Natural killer cell (primary cell): ENCODE measurements around the gene SH2D2A. TPM values are rescaled to one million over a fixed set of nuclear protein-coding genes. Genes with fewer than 3 reads are reported as not detected.

ENCODE experiments used
- ATAC-seq, 3 donors: fragments of 150-1000 bp in 2 of 3; fragments of 200-7000 bp in 1 of 3; cut with Tn5 transposase; 1 replicate in 1 of 3; 2 replicates in 2 of 3; pipeline ENCODE4 v1.10.0; 2021; ENCODE audit warnings: mild to moderate bottlenecking in 2 of 3, moderate library complexity in 2 of 3
- DNase-seq, 2 donors: peaks; one replicate each; pipeline versions ENCODE4 v3.0.0 to v3.0.0-alpha.2; 2013 to 2021; ENCODE audit warnings: mixed read lengths in 1 of 2
- H3K27ac ChIP-seq: one replicate; pipeline ENCODE4 v1.5.1; 2013; ENCODE audit warnings: mild to moderate bottlenecking, low read length
- H3K27me3 ChIP-seq: one replicate; pipeline ENCODE4 v1.6.1; 2013; ENCODE audit warnings: low read length; ENCODE audit not compliant: control insufficient read depth, insufficient read depth
- H3K36me3 ChIP-seq: one replicate; pipeline ENCODE4 v1.6.1; 2013; ENCODE audit warnings: low read length; ENCODE audit not compliant: control insufficient read depth, insufficient read depth
- H3K4me1 ChIP-seq: one replicate; pipeline ENCODE4 v1.6.1; 2013; ENCODE audit warnings: low read length; ENCODE audit not compliant: control insufficient read depth, insufficient read depth
- H3K4me3 ChIP-seq: one replicate; pipeline ENCODE4 v1.5.1; 2013; ENCODE audit warnings: low read length
- H3K9me3 ChIP-seq: one replicate; pipeline ENCODE4 v1.6.1; 2013; ENCODE audit warnings: low read length; ENCODE audit not compliant: control insufficient read depth, insufficient read depth
- H3K27ac Mint-ChIP-seq, 2 donors: one replicate each; pipeline ENCODE4 v1.8.0; 2022; ENCODE audit warnings: mild to moderate bottlenecking in 2 of 2, mixed read lengths in 2 of 2, moderate library complexity in 1 of 2
- H3K27me3 Mint-ChIP-seq, 2 donors: one replicate each; pipeline ENCODE4 v1.8.0; 2022; ENCODE audit warnings: low read depth in 2 of 2, mixed read lengths in 2 of 2
- H3K36me3 Mint-ChIP-seq: one replicate; pipeline ENCODE4 v1.8.0; 2022; ENCODE audit warnings: mixed read lengths
- H3K4me1 Mint-ChIP-seq, 2 donors: one replicate each; pipeline ENCODE4 v1.8.0; 2022; ENCODE audit warnings: mixed read lengths in 2 of 2
- H3K4me3 Mint-ChIP-seq: one replicate; pipeline ENCODE4 v1.8.0; 2022; ENCODE audit warnings: mild to moderate bottlenecking, moderate library complexity, mixed read lengths
- H3K9me3 Mint-ChIP-seq, 2 donors: one replicate each; pipeline ENCODE4 v1.8.0; 2022; ENCODE audit warnings: mixed read lengths in 2 of 2
- WGBS: methylation state at CpG from one replicate; pipeline ENCODE4 v1.1.7; 2013; ENCODE audit warnings: missing lambda C conversion rate; ENCODE audit not compliant: insufficient coverage; 5-methylcytosine and 5-hydroxymethylcytosine counted together
- intact Hi-C: fragments of 100-400 bp; cut with micrococcal nuclease; formaldehyde crosslinking; loops from one replicate; pipeline ENCODE4 v1.14.2; 2022
- total RNA-seq, 4 donors: library from RNA; stranded (reverse); fragments of 120-200 nt in 1 of 4; gene quantifications; one replicate each; pipeline versions ENCODE4 v1.2.3 to v1.2.4, GENCODE V29; 2013 to 2022
- TF ChIP-seq, protein P1 (sequence below): fragments of 200-600 bp; IDR thresholded peaks from one replicate; pipeline ENCODE4 v1.8.0; 2022; ENCODE audit warnings: antibody characterized with exemption

The SH2D2A gene
- total RNA-seq, 3 donors from 2014 or later (not counting 1 experiment from before 2014, with no cell fraction given): 155 to 324 (median 312) TPM

DNA sequence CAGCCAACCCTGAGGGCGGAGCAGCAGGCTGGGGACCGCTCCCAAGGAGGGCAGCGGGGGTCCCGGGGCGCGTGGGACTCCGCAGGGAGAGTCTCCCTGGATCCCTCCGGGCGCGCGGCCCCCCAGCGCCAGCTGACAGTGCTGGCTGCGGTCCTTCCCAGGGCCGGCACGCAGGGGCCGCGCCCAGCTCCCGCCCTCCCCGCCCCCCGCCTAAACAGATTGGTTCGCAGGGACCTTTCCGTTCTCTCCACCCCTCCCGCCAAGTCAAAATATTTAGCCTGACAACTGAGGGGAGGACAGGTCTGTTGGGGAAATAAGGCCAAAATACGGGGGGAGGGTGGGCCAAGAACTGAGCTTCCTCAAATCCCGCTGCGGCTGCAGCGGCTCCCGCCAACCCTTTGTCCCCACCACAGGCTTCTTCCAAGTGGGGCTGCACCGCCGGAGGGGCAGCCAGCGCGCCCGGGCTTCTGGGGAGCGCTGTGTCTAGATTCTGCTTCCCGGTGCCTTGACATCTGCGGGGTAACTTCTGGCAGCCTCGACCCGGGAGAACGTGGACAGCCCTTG, 42.4 kb upstream of the SH2D2A start, which contains the start of gene INSRR:
Gene INSRR, minus strand, starts transcription at position 159 of the 564 bp plus-strand sequence. CDS start 496 bp downstream, outside the sequence.
- 13% methylated on average over 34 of the region's 39 CpGs for WGBS
- Histone ChIP-seq H3K9me3 (no peaks in the 10 kb centered on the region), H3K27me3 (peaks cover 39% of the 10 kb centered on the region), H3K27ac (no peak within 1 kb of the TSS), H3K36me3 (no peaks in the 10 kb centered on the region), H3K4me1 (peaks cover 25% of the 10 kb centered on the region), H3K4me3 (peak within 1 kb of the TSS; percentile 8)
- TF ChIP-seq, protein P1, sequence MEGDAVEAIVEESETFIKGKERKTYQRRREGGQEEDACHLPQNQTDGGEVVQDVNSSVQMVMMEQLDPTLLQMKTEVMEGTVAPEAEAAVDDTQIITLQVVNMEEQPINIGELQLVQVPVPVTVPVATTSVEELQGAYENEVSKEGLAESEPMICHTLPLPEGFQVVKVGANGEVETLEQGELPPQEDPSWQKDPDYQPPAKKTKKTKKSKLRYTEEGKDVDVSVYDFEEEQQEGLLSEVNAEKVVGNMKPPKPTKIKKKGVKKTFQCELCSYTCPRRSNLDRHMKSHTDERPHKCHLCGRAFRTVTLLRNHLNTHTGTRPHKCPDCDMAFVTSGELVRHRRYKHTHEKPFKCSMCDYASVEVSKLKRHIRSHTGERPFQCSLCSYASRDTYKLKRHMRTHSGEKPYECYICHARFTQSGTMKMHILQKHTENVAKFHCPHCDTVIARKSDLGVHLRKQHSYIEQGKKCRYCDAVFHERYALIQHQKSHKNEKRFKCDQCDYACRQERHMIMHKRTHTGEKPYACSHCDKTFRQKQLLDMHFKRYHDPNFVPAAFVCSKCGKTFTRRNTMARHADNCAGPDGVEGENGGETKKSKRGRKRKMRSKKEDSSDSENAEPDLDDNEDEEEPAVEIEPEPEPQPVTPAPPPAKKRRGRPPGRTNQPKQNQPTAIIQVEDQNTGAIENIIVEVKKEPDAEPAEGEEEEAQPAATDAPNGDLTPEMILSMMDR: no peak
- intact Hi-C loops: loop anchor here (1.0 kb wide), 1 partner anchor 43 kb away; the partner anchor contains the start of gene SH2D2A
- peaks cover 46 to 47% of the 10 kb centered on the region in 2 donors for H3K27me3 Mint-ChIP-seq
- H3K36me3 Mint-ChIP-seq: no peaks in the 10 kb centered on the region
- peaks cover 12 to 31% of the 10 kb centered on the region in 2 donors for H3K4me1 Mint-ChIP-seq
- H3K9me3 Mint-ChIP-seq: no peaks in the 10 kb centered on the region
- H3K27ac Mint-ChIP-seq: peak within 1 kb of the TSS in 1 of 2 donors; percentile 78
- ATAC-seq (peak in 2 of 3 donors; percentile 2 to 5), DNase-seq (no peak)
- H3K4me3 Mint-ChIP-seq: peak within 1 kb of the TSS; percentile 84

DNA sequence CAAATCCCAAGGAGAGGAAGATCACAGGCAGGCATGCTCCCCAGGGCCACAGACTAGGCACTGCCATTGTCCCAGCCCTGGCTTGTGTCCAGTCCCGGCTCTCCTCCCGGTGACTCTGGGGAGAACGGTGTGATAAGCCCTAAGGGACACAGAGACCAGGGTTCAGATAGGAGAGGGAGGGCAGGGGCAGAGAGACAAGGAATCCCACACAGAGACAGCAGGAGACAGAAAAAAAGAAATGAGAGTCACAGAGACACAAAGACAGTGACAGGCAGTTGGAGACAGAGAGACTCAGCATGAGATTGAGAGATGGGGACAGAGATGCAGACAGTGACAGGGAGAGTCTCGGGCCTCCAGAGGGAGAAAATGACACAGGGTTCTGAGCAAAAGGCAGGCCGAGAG, 41.9 kb upstream of the SH2D2A start:
- TF ChIP-seq, protein P1: no peak
- peaks cover 41 to 44% of the 10 kb centered on the region in 2 donors for H3K27me3 Mint-ChIP-seq
- no peaks in the 10 kb centered on the region for H3K9me3 Mint-ChIP-seq
- 49% methylated on average over 5 of the region's 5 CpGs for WGBS
- ATAC-seq (no peak), DNase-seq (no peak)
- Histone ChIP-seq H3K4me1 (peaks cover 25% of the 10 kb centered on the region), H3K4me3 (no peak overlapping the region), H3K36me3 (no peaks in the 10 kb centered on the region), H3K27me3 (peaks cover 39% of the 10 kb centered on the region), H3K9me3 (no peaks in the 10 kb centered on the region), H3K27ac (no peak overlapping the region)
- no peak overlapping the region for H3K27ac Mint-ChIP-seq
- H3K4me1 Mint-ChIP-seq: peaks cover 12 to 31% of the 10 kb centered on the region in 2 donors
- H3K4me3 Mint-ChIP-seq: peak overlapping the region; percentile 49
- H3K36me3 Mint-ChIP-seq: no peaks in the 10 kb centered on the region
- intact Hi-C loops: no loop called here

DNA sequence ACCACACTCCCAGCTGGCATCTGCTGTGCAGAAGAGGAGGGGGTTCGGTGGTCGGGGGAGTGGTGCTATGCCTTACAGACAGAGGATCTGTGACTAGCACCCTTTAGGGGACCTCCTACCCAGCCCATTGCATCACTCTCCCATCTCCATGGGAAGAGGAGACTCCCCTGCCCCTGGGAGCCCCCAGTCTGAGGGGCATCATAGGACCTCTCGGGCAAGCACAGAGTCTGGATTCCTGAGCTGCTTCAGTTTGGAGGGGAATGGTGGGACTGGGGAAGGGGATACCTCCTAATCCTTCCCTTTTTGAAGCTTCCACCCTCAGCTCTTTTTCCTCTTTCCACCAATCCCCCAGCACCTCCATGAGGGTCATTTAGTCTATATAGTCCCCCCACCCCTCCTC, 40.9 kb upstream of the SH2D2A start:
- 70% methylated on average over 2 of the region's 3 CpGs for WGBS
- Histone ChIP-seq H3K36me3 (no peaks in the 10 kb centered on the region), H3K9me3 (no peaks in the 10 kb centered on the region), H3K4me1 (peaks cover 25% of the 10 kb centered on the region), H3K27ac (no peak overlapping the region), H3K4me3 (no peak overlapping the region), H3K27me3 (peaks cover 35% of the 10 kb centered on the region)
- ATAC-seq: no peak
- no peak overlapping the region for H3K27ac Mint-ChIP-seq
- peaks cover 33 to 36% of the 10 kb centered on the region in 2 donors for H3K27me3 Mint-ChIP-seq
- H3K4me3 Mint-ChIP-seq: no peak overlapping the region
- TF ChIP-seq, protein P1: no peak
- peaks cover 12 to 25% of the 10 kb centered on the region in 2 donors for H3K4me1 Mint-ChIP-seq
- H3K36me3 Mint-ChIP-seq: no peaks in the 10 kb centered on the region
- H3K9me3 Mint-ChIP-seq: no peaks in the 10 kb centered on the region
- intact Hi-C loops: no loop called here
- no peak for DNase-seq
